Ovary (tissue), 9 donors: Measurements from ENCODE around the gene PTPRK. TPM values are rescaled to one million over a fixed set of nuclear protein-coding genes. Genes with fewer than 3 reads are reported as not detected.

Experiments used
- DNase-seq, 5 donors: peaks; one replicate each; pipeline ENCODE4 v3.0.0-alpha.2; 2019 to 2020
- H3K27ac ChIP-seq, 2 donors: fragments of 200-600 bp; one replicate each; pipeline versions ENCODE4 v1.5.1 to v1.8.0; 2019 to 2022
- H3K27me3 ChIP-seq: fragments of 200-600 bp; one replicate; pipeline ENCODE4 v1.8.0; 2022
- H3K36me3 ChIP-seq: fragments of 200-600 bp; sonication (generic); one replicate; pipeline ENCODE4 v1.5.1; 2019
- H3K4me1 ChIP-seq: one replicate; pipeline ENCODE4 v1.8.1; 2013; ENCODE audit warnings: mild to moderate bottlenecking, moderate library complexity; ENCODE audit not compliant: insufficient read depth
- H3K4me3 ChIP-seq: fragments of 200-600 bp; sonication (generic); one replicate; pipeline ENCODE4 v1.5.1; 2017
- H3K9me3 ChIP-seq, 2 donors: fragments of 200-600 bp in 1 of 2; sonication (generic) in 1 of 2; one replicate each; pipeline versions ENCODE4 v1.5.1 to v1.8.1; 2013 to 2019; ENCODE audit warnings: mild to moderate bottlenecking in 1 of 2, moderate library complexity in 1 of 2
- EP300 ChIP-seq: sonication (generic); formaldehyde crosslinking; IDR thresholded peaks from one replicate; pipeline ENCODE4 v1.6.1; 2017; ENCODE audit warnings: antibody characterized with exemption
- POLR2A ChIP-seq: fragments of 450-650 bp; IDR thresholded peaks from one replicate; pipeline ENCODE4 v1.6.1; 2017; ENCODE audit warnings: antibody characterized with exemption, mild to moderate bottlenecking, moderate library complexity
- whole genome bisulfite sequencing, 3 donors: extraction: QIAGEN DNeasy Blood & Tissue Kit in 1 of 3; methylation state at CpG; one replicate each; pipeline versions ENCODE4 v1.1.5 to v1.1.7; 2013 to 2017; 5-methylcytosine and 5-hydroxymethylcytosine counted together
- intact Hi-C, 4 donors: fragments of 100-400 bp; cut with DNase I; formaldehyde crosslinking; loops; one replicate each; pipeline versions ENCODE4 v1.11.0 to v1.15.1; 2022 to 2023
- polyA plus RNA-seq, 2 donors: library from polyadenylated mRNA; stranded (reverse); fragments of 200-250 nt in 1 of 2; fragments of 350-450 nt in 1 of 2; fragmentation: Illumina TruSeq in 1 of 2; extraction: RNeasy Lipid Tissue Mini Kit (QIAGEN cat#74804) in 1 of 2; gene quantifications; one replicate each; pipeline ENCODE4 v1.2.3, GENCODE V29; 2013 to 2014
- total RNA-seq, 7 donors: library from RNA; depleted of rRNA in 2 of 7; stranded (reverse); fragments of >200 nt in 2 of 7; fragmentation: NEBNext Ultra II Directional in 3 of 7; extraction: Animal tissue kit (Norgen Biotek cat#: 25700) in 3 of 7; gene quantifications; one replicate each; pipeline versions ENCODE4 v1.1.0 to v1.2.4, GENCODE V29; 2016 to 2023
- TF ChIP-seq, protein P1 (sequence below), 3 donors: fragments of 450-650 bp in 2 of 3; fragments of 200-600 bp in 1 of 3; IDR thresholded peaks; one replicate each; pipeline versions ENCODE4 v1.5.1 to v1.8.0; 2016 to 2022; ENCODE audit warnings: antibody characterized with exemption in 3 of 3, mild to moderate bottlenecking in 1 of 3
- donor health status: DM: no; HTN: no; CAD: no; lungs with moderate emphysema.
- donor health status: DM: no; HTN: no; CAD: no.
- donor health status: Bipolar disorder and iron deficiency.
- donor health status: DM: yes; HTN: yes; CAD: no.
- donor health status: DM: no; HTN: no; CAD: no.
- donor health status: DM: yes; HTN: yes; CAD: no.

Gene PTPRK
- total and polyA plus RNA-seq, 9 donors: 24.0 to 50.7 (median 44.1) TPM

- Histone ChIP-seq H3K4me3 (no peak overlapping the region), H3K4me1 (no peaks in the 10 kb centered on the region), H3K36me3 (no peaks in the 10 kb centered on the region), H3K9me3 (no peaks in the 10 kb centered on the region), H3K27ac (no peak overlapping the region), H3K27me3 (no peaks in the 10 kb centered on the region)
- no peak for DNase-seq
- no peak for TF ChIP-seq EP300
- no peak for TF ChIP-seq POLR2A
- TF ChIP-seq, protein P1, sequence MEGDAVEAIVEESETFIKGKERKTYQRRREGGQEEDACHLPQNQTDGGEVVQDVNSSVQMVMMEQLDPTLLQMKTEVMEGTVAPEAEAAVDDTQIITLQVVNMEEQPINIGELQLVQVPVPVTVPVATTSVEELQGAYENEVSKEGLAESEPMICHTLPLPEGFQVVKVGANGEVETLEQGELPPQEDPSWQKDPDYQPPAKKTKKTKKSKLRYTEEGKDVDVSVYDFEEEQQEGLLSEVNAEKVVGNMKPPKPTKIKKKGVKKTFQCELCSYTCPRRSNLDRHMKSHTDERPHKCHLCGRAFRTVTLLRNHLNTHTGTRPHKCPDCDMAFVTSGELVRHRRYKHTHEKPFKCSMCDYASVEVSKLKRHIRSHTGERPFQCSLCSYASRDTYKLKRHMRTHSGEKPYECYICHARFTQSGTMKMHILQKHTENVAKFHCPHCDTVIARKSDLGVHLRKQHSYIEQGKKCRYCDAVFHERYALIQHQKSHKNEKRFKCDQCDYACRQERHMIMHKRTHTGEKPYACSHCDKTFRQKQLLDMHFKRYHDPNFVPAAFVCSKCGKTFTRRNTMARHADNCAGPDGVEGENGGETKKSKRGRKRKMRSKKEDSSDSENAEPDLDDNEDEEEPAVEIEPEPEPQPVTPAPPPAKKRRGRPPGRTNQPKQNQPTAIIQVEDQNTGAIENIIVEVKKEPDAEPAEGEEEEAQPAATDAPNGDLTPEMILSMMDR (IDR thresholded peaks at IDR 0.05): no peak
- intact Hi-C loops: no loop called here
- 84 to 90% (median 88%) methylated on average over 6 of the region's 6 CpGs for WGBS, 3 donors
These were observed 488.4 kb downstream of the PTPRK start for GRCh38 chr6:128032042-128032441.

DNA sequence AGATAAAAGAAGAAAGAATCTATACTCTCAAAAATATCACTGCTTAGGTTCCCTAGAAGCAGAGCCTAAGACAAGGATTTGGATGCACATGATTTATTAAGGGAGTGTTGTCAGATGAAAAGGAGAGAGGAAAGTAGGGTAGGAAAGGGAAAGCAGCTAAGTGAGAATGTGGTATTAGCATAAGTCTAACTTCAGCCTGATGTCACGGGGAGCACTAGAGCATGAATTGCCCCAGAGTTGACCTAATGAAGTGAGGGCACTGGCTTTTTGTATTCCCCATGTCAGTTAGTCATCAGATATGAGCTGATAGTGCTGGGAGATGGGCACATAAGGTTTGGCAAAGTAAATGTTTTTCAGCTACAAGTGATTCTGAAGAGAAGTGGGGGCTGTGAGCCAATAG is 490.6 kb downstream of the PTPRK start:
- WGBS, 3 donors: 98 to 100% (median 98%) methylated on average over 1 of the region's 1 CpG
- no peak overlapping the region for H3K4me3 ChIP-seq
- H3K4me1 ChIP-seq: peaks cover 2% of the 10 kb centered on the region
- TF ChIP-seq, protein P1 (IDR thresholded peaks at IDR 0.05): no peak
- TF ChIP-seq EP300 (no peak), POLR2A (no peak)
- no peaks in the 10 kb centered on the region for H3K27me3 ChIP-seq
- H3K27ac ChIP-seq: no peak overlapping the region
- DNase-seq: no peak
- H3K9me3 ChIP-seq: no peaks in the 10 kb centered on the region
- no peaks in the 10 kb centered on the region for H3K36me3 ChIP-seq
- intact Hi-C loops: no loop called here

GRCh38 chr6:128028183-128028582 is 492.2 kb downstream of the PTPRK start:
- no peak for DNase-seq
- Histone ChIP-seq H3K9me3 (no peaks in the 10 kb centered on the region), H3K4me1 (peaks cover 4% of the 10 kb centered on the region), H3K4me3 (no peak overlapping the region), H3K27ac (no peak overlapping the region), H3K27me3 (no peaks in the 10 kb centered on the region), H3K36me3 (no peaks in the 10 kb centered on the region)
- intact Hi-C loops: no loop called here
- TF ChIP-seq, protein P1 (IDR thresholded peaks at IDR 0.05): no peak

- H3K4me1 ChIP-seq: peaks cover 7% of the 10 kb centered on the region
- no peaks in the 10 kb centered on the region for H3K36me3 ChIP-seq
- WGBS, 3 donors: 68 to 75% (median 75%) methylated on average over 1 of the region's 1 CpG
- H3K9me3 ChIP-seq: no peaks in the 10 kb centered on the region
- H3K27me3 ChIP-seq: no peaks in the 10 kb centered on the region
- intact Hi-C loops: no loop called here
- H3K4me3 ChIP-seq: no peak overlapping the region
- no peak overlapping the region for H3K27ac ChIP-seq
- TF ChIP-seq EP300 (no peak), POLR2A (no peak)
- TF ChIP-seq, protein P1 (IDR thresholded peaks at IDR 0.05): no peak
- DNase-seq: no peak
These were observed 494.9 kb downstream of the PTPRK start for GRCh38 chr6:128025478-128025877.

GRCh38 chr6:128024969-128025368 is 495.4 kb downstream of the PTPRK start:
- H3K36me3 ChIP-seq: no peaks in the 10 kb centered on the region
- no peak for TF ChIP-seq POLR2A
- TF ChIP-seq EP300: no peak
- TF ChIP-seq, protein P1 (IDR thresholded peaks at IDR 0.05): no peak
- no peak for DNase-seq
- intact Hi-C loops: no loop called here
- 18 to 49% (median 28%) methylated on average over 1 of the region's 1 CpG for WGBS, 3 donors
- H3K27me3 ChIP-seq: no peaks in the 10 kb centered on the region
- no peak overlapping the region for H3K4me3 ChIP-seq
- H3K9me3 ChIP-seq: no peaks in the 10 kb centered on the region
- H3K27ac ChIP-seq: no peak overlapping the region
- peaks cover 7% of the 10 kb centered on the region for H3K4me1 ChIP-seq
